PC-9 (cell line): Measurements from ENCODE around the gene IGF2BP2. TPM values are rescaled to one million over a fixed set of nuclear protein-coding genes. Genes with fewer than 3 reads are reported as not detected.

Source experiments
- BruUV-seq: library from RNA; stranded (reverse); fragments of 400-500 nt; replicated peaks from 2 replicates; lab custom pipeline; 2021; lab: Mats Ljungman, UMichigan
- CTCF ChIA-PET: fragments of 300-600 bp; sonication (Branson Sonifier 250); formaldehyde crosslinking; loops from one replicate; lab custom pipeline; 2022; ENCODE audit warnings: antibody characterized with exemption; lab: Charles Lee
- POLR2A ChIA-PET: fragments of 300-600 bp; sonication (Branson Sonifier 250); formaldehyde crosslinking; loops from one replicate; lab custom pipeline; 2022; ENCODE audit warnings: antibody characterized with exemption; ENCODE audit not compliant: unreplicated experiment; lab: Charles Lee
- DNase-seq, 2 experiments: peaks; one replicate each; pipeline versions ENCODE4 v3.0.0 to v3.0.0-alpha.2; 2015 to 2022; ENCODE audit warnings: mixed read lengths in 1 of 2
- H2AFZ ChIP-seq: fragments of 200-600 bp; sonication (generic); 2 replicates; pipeline ENCODE4 v1.8.1; 2017; ENCODE audit warnings: antibody characterized with exemption
- H3F3A ChIP-seq: fragments of 200-600 bp; sonication (generic); 2 replicates; pipeline ENCODE4 v1.8.1; 2017; ENCODE audit warnings: antibody characterized with exemption, mild to moderate bottlenecking, low read depth; ENCODE audit not compliant: insufficient read depth
- H3K27ac ChIP-seq: fragments of 200-600 bp; sonication (generic); 2 replicates; pipeline ENCODE4 v1.6.1; 2016; ENCODE audit warnings: mixed run types
- H3K27me3 ChIP-seq: fragments of 200-600 bp; sonication (generic); 2 replicates; pipeline ENCODE4 v1.6.1; 2016; ENCODE audit warnings: low read depth, mixed run types; ENCODE audit not compliant: insufficient read depth
- H3K36me3 ChIP-seq: fragments of 200-600 bp; sonication (generic); 2 replicates; pipeline ENCODE4 v1.6.1; 2016; ENCODE audit warnings: low read depth, mixed run types
- H3K4me1 ChIP-seq: fragments of 200-600 bp; sonication (generic); replicated peaks from 2 replicates; pipeline ENCODE4 v1.6.1; 2016; ENCODE audit warnings: mixed run types; ENCODE audit not compliant: insufficient read depth
- H3K4me2 ChIP-seq: fragments of 200-600 bp; sonication (generic); 2 replicates; pipeline ENCODE4 v1.6.1; 2017; ENCODE audit warnings: mixed run types
- H3K4me3 ChIP-seq: fragments of 200-600 bp; sonication (generic); 2 replicates; pipeline ENCODE4 v1.6.1; 2016; ENCODE audit warnings: mixed run types
- H3K79me2 ChIP-seq: fragments of 200-600 bp; sonication (generic); 2 replicates; pipeline ENCODE4 v1.6.1; 2017; ENCODE audit warnings: low read depth, mixed run types
- H3K9me2 ChIP-seq: fragments of 200-600 bp; sonication (generic); 2 replicates; pipeline ENCODE4 v1.8.1; 2017; ENCODE audit warnings: mild to moderate bottlenecking; ENCODE audit not compliant: insufficient read depth
- H3K9me3 ChIP-seq: fragments of 200-600 bp; sonication (generic); 2 replicates; pipeline ENCODE4 v1.8.1; 2016; ENCODE audit warnings: low read depth; ENCODE audit not compliant: insufficient read depth
- H4K20me1 ChIP-seq: fragments of 200-600 bp; sonication (generic); 2 replicates; pipeline ENCODE4 v1.8.1; 2017; ENCODE audit not compliant: insufficient read depth
- EZH2 ChIP-seq: fragments of 200-600 bp; sonication (generic); IDR thresholded peaks from 2 replicates; pipeline ENCODE4 v1.8.0; 2017; ENCODE audit warnings: antibody characterized with exemption, low read depth
- intact Hi-C: fragments of 100-400 bp; cut with micrococcal nuclease; formaldehyde crosslinking; loops from one replicate; pipeline ENCODE4 v1.10.0; 2022; ENCODE audit not compliant: unreplicated experiment
- microRNA-seq: library from miRNA; unstranded; fragments of <30 nt; microRNA quantifications from one replicate; pipeline ENCODE4 v1.2.0, GENCODE V29; 2021; ENCODE audit warnings: borderline number of aligned reads, borderline replicate concordance
- total RNA-seq: library from RNA; stranded (reverse); gene quantifications from 2 replicates; pipeline ENCODE4 v1.2.3, GENCODE V29; 2021

The IGF2BP2 gene
- total RNA-seq, 1 experiment from 2014 or later = 140 TPM

GRCh38 chr3:185594073-185594472 is 230.8 kb downstream of the IGF2BP2 start:
- intact Hi-C loops = no loop called here
- ChIA-PET POLR2A (interaction anchor here (0.7 kb wide), 1 partner anchor 1576 kb away, joined by 5 read pairs; the partner anchor contains the start of gene ABCC5), CTCF (no interaction called here)
- Histone ChIP-seq H3K79me2 (peaks cover 7% of the 10 kb centered on the region), H3K4me1 (no peaks in the 10 kb centered on the region), H3K4me3 (no peak overlapping the region), H3K9me3 (no peaks in the 10 kb centered on the region), H3K36me3 (peaks cover 10% of the 10 kb centered on the region), H2AFZ (no peak overlapping the region), H3K9me2 (no peaks in the 10 kb centered on the region), H4K20me1 (peaks cover 18% of the 10 kb centered on the region), H3F3A (peaks cover 4% of the 10 kb centered on the region; the same call in 1 of the 2 replicates), H3K27ac (no peak overlapping the region), H3K4me2 (no peak overlapping the region), H3K27me3 (no peaks in the 10 kb centered on the region)
- no peak for TF ChIP-seq EZH2
- no TSS peak for BruUV-seq
- no peak for DNase-seq

Small RNAs within 50 kb of the gene (microRNA-seq; reads per million reads assigned to microRNA genes)
- not detected for gene MIR548AQ

Other genes starting within 250 kb of the IGF2BP2 start
- 66.5 and 89.5 TPM in 2 replicates for gene SENP2, start 238.7 kb downstream of the IGF2BP2 start, total RNA-seq
- 117 and 158 TPM in 2 replicates for gene TRA2B, start 113.0 kb upstream of the IGF2BP2 start, total RNA-seq